ENCODE data around the gene PACSIN2. TPM values are rescaled to one million over a fixed set of nuclear protein-coding genes. Genes with fewer than 3 reads are reported as not detected.

PACSIN2 gene
- polyA plus RNA-seq, 5 donors = 57.4 to 68.7 (median 66.4) TPM

GRCh38 chr22:42825796-42826195 lies 189.2 kb downstream of the PACSIN2 start:
- no peak for DNase-seq

DNA sequence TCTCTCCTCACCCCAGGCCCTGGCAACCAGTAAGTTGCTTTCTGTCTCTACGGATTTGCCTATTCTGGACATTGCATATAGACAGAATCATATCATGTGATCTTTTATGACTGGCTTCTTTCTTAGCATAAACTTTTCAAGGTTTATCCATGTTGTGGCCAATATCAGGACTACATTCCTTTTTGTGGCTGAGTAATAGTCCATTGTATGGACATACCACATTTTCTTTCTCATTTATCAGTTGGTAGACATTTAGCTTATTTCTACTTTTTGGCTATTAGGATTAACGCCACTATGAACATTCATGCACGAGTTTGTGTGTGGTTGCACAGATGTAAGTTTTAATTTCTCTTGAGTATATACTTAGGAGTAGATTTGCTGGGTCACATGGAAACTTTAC lies 193.6 kb downstream of the PACSIN2 start:
- DNase-seq = no peak

- no peak for DNase-seq
Observed at GRCh38 chr22:42820045-42820763, 194.7 kb downstream of the PACSIN2 start.

Other genes starting within 250 kb of the PACSIN2 start
- 10 to 100 TPM; 45.8 to 56.5 (median 50.8) TPM for gene ARFGAP3, start 157.9 kb downstream of the PACSIN2 start, polyA plus RNA-seq (ENCODE audit: insufficient read depth in 1 of 5, insufficient read length in 5 of 5, low replicate concordance in 1 of 5)
- 10 to 100 TPM; 14.0 to 18.9 (median 16.3) TPM for gene TTLL1, start 74.2 kb upstream of the PACSIN2 start, polyA plus RNA-seq (ENCODE audit: insufficient read depth in 1 of 5, insufficient read length in 5 of 5, low replicate concordance in 1 of 5)
- 1 to 10 TPM in 3 of 5 donors, under 1 TPM in 2; 0.70 to 1.5 (median 1.1) TPM for gene BIK, start 95.6 kb upstream of the PACSIN2 start, polyA plus RNA-seq (ENCODE audit: insufficient read depth in 1 of 5, insufficient read length in 5 of 5, low replicate concordance in 1 of 5)
- gene MCAT, start 128.2 kb upstream of the PACSIN2 start, polyA plus RNA-seq (ENCODE audit: insufficient read depth in 1 of 5, insufficient read length in 5 of 5, low replicate concordance in 1 of 5) = 10 to 100 TPM; 12.8 to 22.4 (median 15.0) TPM
- 10 to 100 TPM; 23.3 to 78.6 (median 39.8) TPM for gene TSPO, start 136.4 kb upstream of the PACSIN2 start, polyA plus RNA-seq (ENCODE audit: insufficient read depth in 1 of 5, insufficient read length in 5 of 5, low replicate concordance in 1 of 5)
- gene TTLL12, start 172.0 kb upstream of the PACSIN2 start, polyA plus RNA-seq (ENCODE audit: insufficient read depth in 1 of 5, insufficient read length in 5 of 5, low replicate concordance in 1 of 5) = 10 to 100 TPM; 16.9 to 35.3 (median 20.9) TPM

All from right lung (tissue), 5 donors.